GM19395 (cell line): ENCODE results near the gene KLHL25.

Experiments used
- ATAC-seq: cut with Tn5 transposase; IDR thresholded peaks from one replicate; pipeline ENCODE4 v1.9.1; 2021; ENCODE audit warnings: mild to moderate bottlenecking, moderate library complexity; ENCODE audit not compliant: unreplicated experiment

The KLHL25 gene

DNA sequence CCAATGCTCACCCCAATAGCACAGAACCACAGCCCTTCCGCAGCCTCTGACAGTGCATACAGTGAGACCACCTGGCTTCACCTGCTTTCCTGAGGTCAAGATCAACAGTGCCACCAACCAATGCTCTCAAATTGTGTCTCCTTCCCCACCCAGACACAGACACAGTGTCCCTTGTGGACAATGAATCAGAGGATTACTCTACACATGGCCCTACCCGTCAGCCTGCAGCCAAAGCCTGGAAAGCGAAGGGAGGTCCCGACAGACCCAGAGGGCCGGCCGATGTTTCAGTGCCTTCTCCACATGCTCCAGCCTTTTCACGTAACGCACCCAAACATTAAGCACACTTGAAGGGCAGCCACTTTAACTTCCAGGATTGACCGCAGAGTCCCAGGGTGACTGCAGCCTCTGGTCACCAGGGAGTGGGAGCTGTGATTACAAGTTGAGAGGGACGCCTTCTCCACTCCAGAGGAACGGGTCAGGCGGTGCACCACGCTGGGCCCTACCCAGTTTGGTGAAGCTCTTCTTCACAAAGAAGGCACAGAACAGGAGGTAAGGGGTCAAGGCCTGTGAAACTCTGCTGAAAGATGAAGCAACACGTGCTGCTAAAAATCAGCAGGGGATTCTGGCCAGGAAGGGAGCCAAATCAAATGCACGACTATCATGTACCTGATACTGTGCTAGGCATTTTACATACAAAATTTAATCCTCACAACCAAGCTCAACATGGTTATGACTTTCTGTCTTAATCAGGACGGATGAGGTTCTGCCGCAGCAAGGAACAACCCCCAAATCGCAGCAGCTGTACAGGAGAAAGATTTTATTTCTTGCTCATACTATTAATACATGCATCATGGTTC, 17.2 kb downstream of the KLHL25 start:
- no peak for ATAC-seq

GRCh38 chr15:85773970-85774369, 20.8 kb downstream of the KLHL25 start:
- ATAC-seq: no peak

GRCh38 chr15:85773249-85773648, 21.5 kb downstream of the KLHL25 start:
- ATAC-seq: no peak

- ATAC-seq: no peak
These were observed 22.1 kb downstream of the KLHL25 start for GRCh38 chr15:85772668-85773067.

DNA sequence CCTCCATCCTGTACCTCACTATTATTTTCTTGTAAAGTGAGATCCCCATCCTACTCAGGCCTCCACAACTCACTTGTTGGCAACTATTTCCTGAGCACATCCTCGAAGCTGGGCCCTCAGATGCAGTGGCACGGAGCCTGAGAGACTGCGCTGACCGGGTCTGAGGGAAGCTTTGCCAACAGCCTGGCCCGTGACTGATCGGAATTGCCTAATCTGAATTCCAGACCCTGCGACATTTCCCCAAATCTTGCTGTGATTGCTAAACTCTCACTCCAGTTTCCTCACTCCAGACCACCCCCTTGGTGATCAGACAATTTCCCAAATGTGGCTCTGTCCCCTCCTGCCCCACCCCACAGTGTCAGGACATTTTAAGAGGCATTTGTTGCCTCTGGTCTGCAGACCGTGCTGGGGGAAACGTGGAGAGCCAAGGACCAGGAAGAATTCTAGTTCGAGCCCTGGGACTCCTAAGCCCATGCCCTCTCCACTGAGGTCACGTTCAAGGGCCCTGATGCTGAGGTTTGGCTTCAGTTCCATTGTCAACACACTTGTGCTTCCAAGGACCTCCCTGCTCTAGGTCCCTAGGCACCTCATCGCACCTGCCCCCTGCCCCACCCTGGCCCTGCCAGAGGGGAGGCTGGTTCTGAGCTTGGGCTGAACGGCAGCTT, 22.8 kb downstream of the KLHL25 start:
- no peak for ATAC-seq

GRCh38 chr15:85771271-85771670, 23.5 kb downstream of the KLHL25 start:
- no peak for ATAC-seq

DNA sequence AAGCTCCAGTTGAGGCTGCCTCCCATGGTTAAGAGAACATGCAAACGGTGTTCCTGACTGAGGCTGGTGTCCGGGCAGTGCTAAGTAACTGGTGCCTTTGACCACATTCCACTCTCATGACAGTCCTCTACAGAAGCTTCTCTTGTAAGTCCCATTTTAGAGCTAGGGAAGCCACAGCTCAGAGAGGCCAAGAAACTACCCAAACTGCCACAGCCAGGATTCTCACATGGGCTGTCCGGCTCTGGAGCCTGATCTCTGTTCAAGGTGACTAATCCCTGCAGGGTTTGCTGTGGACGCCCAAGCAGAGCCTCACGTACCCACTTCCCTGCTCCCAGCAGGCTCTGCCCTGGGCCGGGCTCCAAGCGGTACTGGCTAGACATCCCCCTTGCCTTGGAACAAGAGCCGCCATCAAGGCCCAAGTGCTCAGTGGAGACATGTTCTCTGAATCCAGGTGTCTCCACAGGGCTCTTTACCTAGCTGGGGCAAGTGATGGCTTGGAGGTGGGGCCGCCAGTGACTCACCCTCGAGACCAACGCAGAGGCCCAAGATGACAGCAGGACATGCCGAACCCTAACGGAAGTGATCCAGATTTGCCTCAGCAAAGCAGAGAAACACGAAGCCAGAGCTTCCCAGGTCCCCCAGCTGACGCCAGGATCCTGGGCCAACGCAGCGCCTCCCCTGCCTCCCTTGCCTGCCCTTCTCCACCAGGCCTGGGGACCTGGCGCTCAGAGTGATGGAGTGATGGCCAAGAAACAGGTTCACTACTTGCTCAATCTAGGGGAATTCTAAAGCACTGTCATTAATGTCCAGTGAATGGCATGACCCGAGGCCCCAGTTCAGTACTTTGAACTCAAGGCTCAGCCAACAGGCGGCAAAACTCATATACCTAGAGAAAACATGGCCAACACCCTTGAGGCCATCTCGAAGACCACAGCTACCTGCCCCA, 24.4 kb downstream of the KLHL25 start:
- no peak for ATAC-seq

GRCh38 chr15:85769182-85769900, 25.4 kb downstream of the KLHL25 start:
- ATAC-seq: no peak

GRCh38 chr15:85768595-85769168, 26.0 kb downstream of the KLHL25 start:
- ATAC-seq: no peak

DNA sequence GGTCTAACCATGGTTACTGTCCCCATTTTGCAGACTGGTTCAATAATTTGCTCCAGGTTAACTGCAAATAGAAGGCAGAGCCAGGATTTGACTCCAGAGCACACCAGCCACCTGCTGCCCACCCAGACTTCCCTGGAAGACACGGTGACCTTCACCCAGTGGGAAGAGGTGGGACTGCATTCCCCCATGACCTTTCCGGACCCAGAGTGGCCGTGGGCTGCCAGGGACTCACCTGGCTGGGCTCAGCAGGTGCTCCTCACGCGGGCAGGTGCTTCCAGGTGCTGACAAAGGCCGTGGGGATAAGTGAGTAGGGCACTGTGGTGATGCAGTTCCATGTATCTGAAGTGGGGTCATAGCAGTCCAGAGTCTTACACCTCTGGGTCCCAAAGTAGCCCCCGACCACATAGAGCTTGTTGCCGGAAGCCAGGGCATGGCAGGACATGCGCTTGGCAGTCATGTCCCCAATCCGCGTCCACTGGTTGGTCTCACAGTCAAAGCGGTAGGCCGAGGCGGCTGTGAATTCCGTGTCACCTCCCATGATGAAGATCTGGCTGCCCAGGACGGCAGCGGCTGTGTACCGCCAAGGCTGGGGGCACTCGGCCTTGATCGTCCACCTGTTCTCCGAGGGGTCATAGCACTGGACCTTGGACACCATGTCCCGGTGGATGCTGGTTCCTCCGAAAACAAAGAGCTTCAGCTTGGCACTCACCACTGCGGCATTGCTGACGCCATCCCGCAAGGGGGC, 26.8 kb downstream of the KLHL25 start:
- ATAC-seq: no peak

- ATAC-seq: no peak
These were observed 28.5 kb downstream of the KLHL25 start for GRCh38 chr15:85766001-85766831.

GRCh38 chr15:85764649-85765277, 30.0 kb downstream of the KLHL25 start:
- no peak for ATAC-seq

GRCh38 chr15:85763673-85764633, 30.8 kb downstream of the KLHL25 start:
- ATAC-seq: no peak

DNA sequence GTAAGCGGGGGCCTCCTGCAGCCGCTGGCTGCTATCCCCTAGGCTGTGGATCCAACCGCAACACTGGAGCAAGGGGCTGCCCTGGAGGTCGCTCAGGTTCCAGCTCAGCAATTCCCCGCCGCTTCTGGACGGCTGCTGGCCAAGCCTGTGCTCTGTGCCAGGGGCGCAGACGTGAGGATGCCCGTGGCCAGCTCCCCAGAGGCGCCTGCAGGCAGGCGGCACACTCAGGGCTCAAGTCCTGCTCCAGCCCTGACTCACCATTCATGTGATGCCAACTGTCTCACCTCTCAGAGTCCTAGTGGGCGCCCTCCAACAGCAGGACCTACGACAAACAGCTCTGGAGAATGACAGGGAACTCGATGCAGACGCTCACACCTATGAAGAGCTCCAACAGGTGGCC, 31.6 kb downstream of the KLHL25 start:
- no peak for ATAC-seq

- no peak for ATAC-seq
These were observed 32.0 kb downstream of the KLHL25 start for GRCh38 chr15:85762756-85763127.

DNA sequence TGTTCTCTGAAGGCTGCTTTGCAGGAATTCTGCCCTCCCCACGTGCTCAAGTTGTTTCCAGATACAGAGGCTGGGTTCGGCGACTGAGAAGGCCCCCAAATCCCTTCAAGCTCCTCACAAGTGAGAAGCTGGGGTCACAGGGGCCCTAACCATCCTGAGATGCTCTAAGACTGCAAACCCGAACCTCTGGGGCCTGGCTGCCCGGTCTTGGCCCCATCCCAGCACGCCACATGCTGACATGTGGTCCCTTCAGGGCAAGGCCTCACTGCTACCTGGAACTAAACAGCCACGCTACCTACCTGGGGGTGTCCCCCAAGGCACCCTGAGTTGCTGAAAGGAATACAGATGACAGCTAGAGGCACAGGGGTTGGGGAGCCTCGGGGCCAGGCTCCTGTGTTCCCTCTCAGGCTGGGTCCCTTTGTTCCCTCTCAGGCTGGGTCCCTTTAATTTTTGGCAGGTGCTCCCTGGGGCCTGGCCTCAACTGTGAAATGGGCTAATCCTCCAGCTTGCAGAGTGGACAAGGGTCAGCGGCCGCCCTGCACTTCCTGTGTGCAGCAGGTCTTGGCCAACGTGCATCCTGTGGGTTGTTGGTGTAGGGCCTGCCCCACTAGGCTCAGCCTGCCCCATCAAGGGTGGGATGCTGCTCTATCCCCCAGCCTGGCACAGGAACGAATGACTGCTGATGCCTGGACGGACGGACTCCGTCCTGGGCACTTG, 32.5 kb downstream of the KLHL25 start:
- ATAC-seq: no peak
